ENCODE measurements around the gene BMP6. TPM values are rescaled to one million over a fixed set of nuclear protein-coding genes. Genes with fewer than 3 reads are reported as not detected.

The BMP6 gene
- total RNA-seq, 4 donors from 2014 or later, result 1.7 to 8.3 (median 3.3) TPM

- TF ChIP-seq CTCF (IDR thresholded peaks at IDR 0.05 in 4 of 5, conservative IDR thresholded peaks at IDR 0.05 in 1 of 5), result no peak
- TF ChIP-seq POLR2A (IDR thresholded peaks at IDR 0.05), result no peak
Measured at GRCh38 chr6:7777074-7777473, 51.2 kb downstream of the BMP6 start.

GRCh38 chr6:7781240-7781639 is 55.3 kb downstream of the BMP6 start:
- in situ Hi-C loops (cut with MboI; ENCODE audit: low sequenced_read_pairs in 4 of 4) (no loop called here), intact Hi-C loops (cut with DNase I; ENCODE audit: low total_unique reads) (no loop called here)
- H3K27ac ChIP-seq, result no peak overlapping the region
- no peak overlapping the region for H3K4me3 ChIP-seq
- no peaks in the 10 kb centered on the region for H3K4me1 ChIP-seq
- H3K27me3 ChIP-seq, result peaks cover 0 to 2% (median 0%) of the 10 kb centered on the region in 3 donors
- no peak for DNase-seq
- no peak for ATAC-seq
- H3K9me3 ChIP-seq, result no peaks in the 10 kb centered on the region
- no peaks in the 10 kb centered on the region for H3K36me3 ChIP-seq
- TF ChIP-seq POLR2A (IDR thresholded peaks at IDR 0.05) (no peak), CTCF (IDR thresholded peaks at IDR 0.05 in 4 of 5, conservative IDR thresholded peaks at IDR 0.05 in 1 of 5) (no peak)

More at GRCh38 chr6:7777074-7777473, 51.2 kb downstream of the BMP6 start:
- Histone ChIP-seq H3K27me3 (no peaks in the 10 kb centered on the region), H3K4me1 (no peaks in the 10 kb centered on the region), H3K36me3 (no peaks in the 10 kb centered on the region), H3K9me3 (no peaks in the 10 kb centered on the region), H3K4me3 (no peak overlapping the region), H3K27ac (no peak overlapping the region)
- in situ Hi-C loops (cut with MboI; ENCODE audit: low sequenced_read_pairs in 4 of 4), result no loop called here
- no peak for DNase-seq
- intact Hi-C loops (cut with DNase I; ENCODE audit: low total_unique reads), result no loop called here
- no peak for ATAC-seq

- Histone ChIP-seq H3K27me3 (peaks cover 0 to 2% (median 0%) of the 10 kb centered on the region in 3 donors), H3K4me1 (peaks cover 7 to 8% of the 10 kb centered on the region in 2 donors), H3K4me3 (no peak overlapping the region), H3K27ac (no peak overlapping the region), H3K9me3 (no peaks in the 10 kb centered on the region), H3K36me3 (no peaks in the 10 kb centered on the region)
- DNase-seq, result no peak
- no peak for ATAC-seq
- in situ Hi-C loops (cut with MboI; ENCODE audit: low sequenced_read_pairs in 4 of 4) (no loop called here), intact Hi-C loops (cut with DNase I; ENCODE audit: low total_unique reads) (no loop called here)
- no peak for TF ChIP-seq CTCF (IDR thresholded peaks at IDR 0.05 in 4 of 5, conservative IDR thresholded peaks at IDR 0.05 in 1 of 5)
- TF ChIP-seq POLR2A (IDR thresholded peaks at IDR 0.05), result no peak
Measured at GRCh38 chr6:7784248-7784647, 58.3 kb downstream of the BMP6 start.

GRCh38 chr6:7784706-7785105 is 58.8 kb downstream of the BMP6 start:
- in situ Hi-C loops (cut with MboI; ENCODE audit: low sequenced_read_pairs in 4 of 4), result no loop called here
- no peak overlapping the region for H3K4me3 ChIP-seq
- DNase-seq (no peak), ATAC-seq (no peak)
- TF ChIP-seq CTCF (IDR thresholded peaks at IDR 0.05 in 4 of 5, conservative IDR thresholded peaks at IDR 0.05 in 1 of 5), result no peak
- no peak for TF ChIP-seq POLR2A (IDR thresholded peaks at IDR 0.05)
- peaks cover 0 to 2% (median 0%) of the 10 kb centered on the region in 3 donors for H3K27me3 ChIP-seq
- peaks cover 7 to 8% of the 10 kb centered on the region in 2 donors for H3K4me1 ChIP-seq
- H3K36me3 ChIP-seq, result no peaks in the 10 kb centered on the region
- H3K9me3 ChIP-seq, result no peaks in the 10 kb centered on the region
- intact Hi-C loops (cut with DNase I; ENCODE audit: low total_unique reads), result no loop called here
- no peak overlapping the region for H3K27ac ChIP-seq

Measured in gastrocnemius medialis (tissue), 4 donors.